GM12874 (cell line): ENCODE data around the gene RNASEH2C.

Experiments used
- TF ChIP-seq, protein P1 (sequence below): IDR thresholded peaks from 2 replicates; pipeline ENCODE4 v1.5.1; 2011; ENCODE audit warnings: low read depth, mild to moderate bottlenecking, control low read depth, low read length, moderate library complexity; ENCODE audit not compliant: insufficient read depth

Gene RNASEH2C

DNA sequence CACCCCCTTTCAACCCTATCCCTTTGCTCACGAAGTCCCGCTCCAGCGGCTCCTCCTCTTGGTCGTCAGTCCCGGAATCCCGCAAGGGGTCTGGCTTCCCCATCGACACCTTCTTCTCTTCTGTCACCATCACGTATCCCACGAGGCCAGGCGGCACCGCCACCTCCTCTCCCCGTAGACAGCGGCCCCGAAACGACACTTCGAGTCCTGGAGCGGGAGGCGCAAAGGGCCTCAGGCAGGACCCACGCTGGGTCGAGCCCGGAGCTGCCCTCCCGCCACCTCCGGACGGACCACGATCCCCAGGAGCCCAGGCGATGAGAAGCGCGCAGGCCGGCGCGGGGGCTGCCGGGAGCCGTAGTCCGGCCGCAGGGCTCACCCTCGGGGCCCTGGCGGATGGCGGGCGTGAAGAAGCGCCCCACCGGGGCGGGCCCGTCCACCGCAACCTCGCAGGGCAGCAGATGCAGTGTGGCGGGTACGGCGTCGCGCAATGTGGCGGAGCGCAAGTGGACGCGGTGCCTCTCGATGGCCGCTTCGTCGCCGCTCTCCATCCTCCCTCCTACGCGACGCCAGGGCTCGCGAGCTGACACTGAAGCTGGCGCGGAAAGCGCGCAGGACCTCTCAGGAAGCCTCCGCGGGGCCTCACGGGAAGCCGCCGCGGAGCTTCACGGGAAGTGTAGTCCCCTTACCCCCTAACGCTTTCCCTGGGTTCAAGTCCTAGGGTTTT lies at the start of gene RNASEH2C:
TSS of gene RNASEH2C (minus strand) at position 588 of the 724 bp plus-strand sequence. CDS start at position 548, 40 bp downstream.
- TF ChIP-seq, protein P1, sequence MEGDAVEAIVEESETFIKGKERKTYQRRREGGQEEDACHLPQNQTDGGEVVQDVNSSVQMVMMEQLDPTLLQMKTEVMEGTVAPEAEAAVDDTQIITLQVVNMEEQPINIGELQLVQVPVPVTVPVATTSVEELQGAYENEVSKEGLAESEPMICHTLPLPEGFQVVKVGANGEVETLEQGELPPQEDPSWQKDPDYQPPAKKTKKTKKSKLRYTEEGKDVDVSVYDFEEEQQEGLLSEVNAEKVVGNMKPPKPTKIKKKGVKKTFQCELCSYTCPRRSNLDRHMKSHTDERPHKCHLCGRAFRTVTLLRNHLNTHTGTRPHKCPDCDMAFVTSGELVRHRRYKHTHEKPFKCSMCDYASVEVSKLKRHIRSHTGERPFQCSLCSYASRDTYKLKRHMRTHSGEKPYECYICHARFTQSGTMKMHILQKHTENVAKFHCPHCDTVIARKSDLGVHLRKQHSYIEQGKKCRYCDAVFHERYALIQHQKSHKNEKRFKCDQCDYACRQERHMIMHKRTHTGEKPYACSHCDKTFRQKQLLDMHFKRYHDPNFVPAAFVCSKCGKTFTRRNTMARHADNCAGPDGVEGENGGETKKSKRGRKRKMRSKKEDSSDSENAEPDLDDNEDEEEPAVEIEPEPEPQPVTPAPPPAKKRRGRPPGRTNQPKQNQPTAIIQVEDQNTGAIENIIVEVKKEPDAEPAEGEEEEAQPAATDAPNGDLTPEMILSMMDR = no peak

DNA sequence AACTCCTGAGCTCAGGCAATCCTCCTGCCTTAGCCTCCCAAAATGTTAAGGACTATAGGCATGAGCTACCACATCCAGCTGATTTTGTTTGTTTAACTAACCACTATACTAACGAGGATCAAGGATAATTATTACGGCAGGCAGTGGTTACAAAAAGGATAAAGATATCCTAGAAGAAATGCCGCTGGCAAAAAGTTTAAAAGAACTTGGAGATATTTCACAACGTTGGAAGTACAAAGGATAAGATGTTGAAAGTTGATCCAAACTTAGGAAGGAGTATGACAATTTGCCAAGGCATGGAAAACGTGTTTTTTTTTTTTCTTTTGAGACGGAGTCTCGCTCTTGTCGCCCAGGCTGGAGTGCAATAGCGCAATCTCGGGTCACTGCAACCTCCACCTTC lies 46.8 kb upstream of the RNASEH2C start:
- TF ChIP-seq, protein P1 = no peak

DNA sequence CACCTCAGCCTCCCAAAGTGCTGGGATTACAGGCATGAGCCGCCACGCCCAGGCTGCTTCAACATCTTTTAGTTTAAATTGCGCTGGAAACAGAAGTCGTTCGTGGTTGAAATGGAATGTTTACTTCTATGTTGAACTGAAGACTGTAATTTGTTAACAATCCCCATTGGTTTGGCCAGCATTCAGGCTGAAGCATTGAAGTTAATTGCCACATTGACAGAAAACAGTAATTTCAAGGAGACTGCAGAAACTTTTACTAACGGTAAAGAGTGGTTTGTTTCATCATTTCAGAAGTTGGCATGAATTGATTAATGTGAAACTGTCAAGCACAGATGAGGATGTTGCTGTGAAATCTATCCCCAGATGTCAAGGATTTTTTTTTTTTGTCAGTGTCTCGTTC lies 45.9 kb upstream of the RNASEH2C start:
- TF ChIP-seq, protein P1 = no peak

DNA sequence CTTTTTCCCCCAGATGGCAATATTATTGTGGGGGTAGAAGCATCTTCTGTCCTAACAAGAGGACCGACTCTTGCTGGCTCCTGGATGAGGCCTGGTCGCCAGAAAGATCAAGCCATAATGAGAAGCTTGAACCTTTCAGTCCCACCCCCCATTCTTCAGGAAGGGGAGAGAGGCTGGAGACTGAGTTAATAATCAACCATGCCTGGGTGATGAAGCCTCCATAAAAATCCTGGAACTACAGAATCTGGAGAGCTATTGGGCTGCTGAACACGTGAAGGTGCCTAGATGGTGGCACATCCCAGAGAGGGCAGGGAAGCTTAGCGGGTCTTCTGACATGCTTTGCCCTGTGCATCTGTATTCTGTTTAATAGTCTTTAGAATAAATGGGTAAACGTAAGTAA lies 43.8 kb upstream of the RNASEH2C start:
- TF ChIP-seq, protein P1 = no peak

DNA sequence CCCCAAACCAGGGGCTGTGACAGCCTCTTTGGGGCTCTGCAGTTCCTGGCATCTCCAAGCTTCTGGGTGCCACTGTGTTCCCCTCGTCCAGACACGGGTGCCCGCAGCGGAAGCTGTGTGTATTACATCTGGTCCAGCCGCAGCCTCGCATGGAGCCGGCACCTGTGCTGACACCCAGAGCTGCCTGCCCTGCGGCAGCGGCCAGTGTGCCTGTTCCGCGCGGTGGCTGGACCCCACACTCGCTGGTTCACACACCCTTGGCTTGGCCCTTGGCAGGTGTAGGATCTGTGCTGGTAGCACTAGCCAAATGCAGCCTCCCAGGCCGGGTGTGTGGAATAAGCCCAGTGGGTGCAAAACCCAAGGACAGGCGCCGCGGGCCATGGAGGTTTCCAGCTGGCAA lies 24.5 kb upstream of the RNASEH2C start:
- TF ChIP-seq, protein P1 = no peak

DNA sequence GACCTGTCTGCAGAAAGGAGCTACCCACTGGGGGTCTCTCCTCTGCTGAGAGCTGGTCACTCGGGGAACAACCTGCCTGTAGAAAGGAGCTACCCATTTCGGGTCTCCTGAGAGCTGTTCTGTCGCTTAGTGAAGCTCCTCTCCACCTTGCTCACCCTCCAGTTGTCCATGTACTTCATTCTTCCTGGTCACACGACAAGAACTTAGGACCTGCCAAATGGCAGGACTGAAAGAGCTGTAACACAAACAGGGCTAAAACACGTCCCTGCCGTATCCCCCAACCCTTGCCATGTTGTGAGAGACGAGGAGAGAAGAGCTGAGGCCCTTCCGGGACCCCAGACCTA lies 24.1 kb upstream of the RNASEH2C start:
- TF ChIP-seq, protein P1 = no peak

DNA sequence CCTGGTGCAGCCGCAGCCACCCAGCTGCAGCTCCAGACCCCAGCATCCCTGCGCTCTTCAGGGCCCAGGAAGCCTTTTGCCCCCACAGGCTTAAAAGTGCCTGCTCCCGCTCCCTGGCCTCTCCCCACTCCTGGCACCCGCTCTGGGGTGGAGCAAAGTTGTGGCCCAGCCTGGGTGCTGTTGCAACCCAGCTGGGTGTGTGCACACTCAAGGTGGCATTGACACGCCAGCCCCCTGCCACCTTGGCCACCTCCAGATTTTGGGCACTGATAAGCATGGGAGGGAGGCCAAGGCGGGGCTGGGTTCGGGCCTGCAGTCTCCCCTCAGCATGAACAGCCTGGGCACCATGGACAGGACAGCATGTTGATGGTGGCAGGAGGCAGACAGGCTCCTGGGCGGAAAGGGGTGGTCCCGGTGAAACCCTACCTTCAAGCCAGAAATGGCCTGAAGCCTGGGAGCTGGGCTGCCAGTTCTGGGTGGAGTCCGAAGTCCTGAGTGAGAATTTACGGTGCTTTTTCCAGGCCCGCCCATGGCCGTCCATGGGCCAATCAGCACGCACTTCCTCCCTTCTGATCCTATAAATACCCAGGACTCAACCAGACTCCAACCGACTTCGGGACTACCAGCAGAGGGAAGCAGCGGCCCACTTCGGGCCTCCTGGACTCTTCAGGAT lies 23.6 kb upstream of the RNASEH2C start:
- TF ChIP-seq, protein P1 = 0 out of 2 replicates have a peak, but pooled peaks have one; percentile 1
